GM12891 (cell line): ENCODE results near the gene ATP6V1C2.

Source experiments
- POLR2A ChIP-seq: IDR thresholded peaks from 2 replicates; pipeline ENCODE4 v1.6.1; 2011; ENCODE audit warnings: low read depth, low read length, control low read depth
- TAF1 ChIP-seq: IDR thresholded peaks from 2 replicates; pipeline ENCODE4 v1.6.1; 2011; ENCODE audit warnings: low read depth, low read length, control low read depth

GRCh38 chr2:10688921-10689807 is 32.3 kb upstream of the ATP6V1C2 start:
- TF ChIP-seq POLR2A (no peak), TAF1 (no peak)
